Measurements from ENCODE around the gene ACOXL. TPM values are rescaled to one million over a fixed set of nuclear protein-coding genes. Genes with fewer than 3 reads are reported as not detected.

ACOXL gene
- polyA plus RNA-seq, 3 donors = 0.35 TPM; not detected in 2

DNA sequence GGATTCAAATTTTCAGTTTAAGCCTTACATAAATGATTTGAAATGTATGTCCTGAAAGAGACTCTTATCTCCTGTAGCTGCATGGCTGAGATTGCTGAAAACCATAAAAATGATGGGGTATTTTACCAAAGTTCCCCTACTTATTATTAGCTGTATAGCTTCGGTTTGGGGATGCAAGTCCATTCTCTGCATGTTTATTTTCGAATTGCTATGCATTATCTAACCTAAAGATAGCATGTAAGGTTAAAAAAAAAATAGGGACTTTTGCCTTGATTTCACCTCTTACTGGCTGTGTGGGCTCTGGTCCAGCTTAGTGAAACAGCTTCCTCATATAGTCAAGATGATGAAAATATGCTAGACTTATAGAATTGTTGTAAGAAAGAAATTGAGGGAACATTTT is 14.0 kb upstream of the ACOXL start:
- WGBS (ENCODE audit: insufficient coverage) = no CpG with 5 or more reads among the region's 2 CpGs
- peaks cover 1 to 8% (median 5%) of the 10 kb centered on the region in 3 donors for H3K27me3 Mint-ChIP-seq (ENCODE audit: low read depth in 3 of 3)

DNA sequence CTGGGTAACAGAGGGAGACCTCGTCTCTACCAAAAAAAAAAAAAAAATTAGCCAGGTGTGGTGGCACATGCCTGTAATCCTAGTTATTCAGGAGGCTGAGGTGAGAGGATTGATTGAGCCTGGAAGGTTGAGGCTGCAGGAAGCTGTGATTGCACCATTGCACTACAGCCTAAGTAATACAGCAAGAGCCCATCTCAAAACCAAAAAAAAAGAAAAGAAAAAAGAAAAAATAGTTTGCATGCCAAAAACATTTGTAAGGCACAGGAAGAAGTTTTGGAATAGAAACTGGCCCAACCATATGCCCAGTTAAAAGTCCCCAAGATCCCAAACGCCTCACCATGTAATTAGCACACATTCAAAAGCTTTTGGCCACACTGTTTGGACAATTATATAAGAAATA is 13.4 kb upstream of the ACOXL start:
- peaks cover 19% of the 10 kb centered on the region for H3K4me1 Mint-ChIP-seq
- no CpG with 5 or more reads among the region's 2 CpGs for WGBS (ENCODE audit: insufficient coverage)
- no peak overlapping the region for H3K9ac ChIP-seq (ENCODE audit: insufficient read depth, low read length, poor library complexity, severe bottlenecking)
- no peak overlapping the region for H3K4me3 Mint-ChIP-seq
- H3K4me3 ChIP-seq (replicated peaks in 1 of 3; ENCODE audit: low read depth in 2 of 3, low read length in 3 of 3) = no peak overlapping the region
- H3K9me3 ChIP-seq (replicated peaks in 1 of 2; ENCODE audit: control insufficient read depth in 1 of 2, insufficient read depth in 1 of 2, low read length in 2 of 2) = no peaks in the 10 kb centered on the region
- no peaks in the 10 kb centered on the region for H3K36me3 ChIP-seq (replicated peaks in 1 of 2; ENCODE audit: control insufficient read depth in 1 of 2, insufficient read depth in 2 of 2, low read length in 2 of 2)
- H3K27me3 Mint-ChIP-seq (ENCODE audit: low read depth in 3 of 3) = peaks cover 1 to 8% (median 3%) of the 10 kb centered on the region in 3 donors
- H3K79me2 ChIP-seq (ENCODE audit: insufficient read depth, low read length) = no peaks in the 10 kb centered on the region
- no peak overlapping the region for H2AFZ ChIP-seq (ENCODE audit: insufficient read depth, low read depth, low read length, poor library complexity, severe bottlenecking)
- intact Hi-C loops (cut with micrococcal nuclease) = no loop called here
- no peak for DNase-seq
- H3K27me3 ChIP-seq (ENCODE audit: control insufficient read depth in 2 of 2, insufficient read depth in 2 of 2, low read length in 2 of 2) = no peaks in the 10 kb centered on the region
- no peak overlapping the region for H3K4me2 ChIP-seq (replicated peaks; ENCODE audit: extremely low read depth, low read length, poor library complexity, severe bottlenecking)
- no peak overlapping the region for H3K27ac Mint-ChIP-seq
- H3K27ac ChIP-seq (ENCODE audit: low read depth in 1 of 2, low read length in 2 of 2) = no peak overlapping the region
- no peaks in the 10 kb centered on the region for H3K36me3 Mint-ChIP-seq
- no peaks in the 10 kb centered on the region for H4K20me1 ChIP-seq (ENCODE audit: insufficient read depth, low read length)
- peaks cover 11 to 19% of the 10 kb centered on the region in 2 donors for H3K4me1 ChIP-seq (ENCODE audit: control insufficient read depth in 1 of 2, insufficient read depth in 2 of 2, low read length in 2 of 2)
- TF ChIP-seq, protein P1, sequence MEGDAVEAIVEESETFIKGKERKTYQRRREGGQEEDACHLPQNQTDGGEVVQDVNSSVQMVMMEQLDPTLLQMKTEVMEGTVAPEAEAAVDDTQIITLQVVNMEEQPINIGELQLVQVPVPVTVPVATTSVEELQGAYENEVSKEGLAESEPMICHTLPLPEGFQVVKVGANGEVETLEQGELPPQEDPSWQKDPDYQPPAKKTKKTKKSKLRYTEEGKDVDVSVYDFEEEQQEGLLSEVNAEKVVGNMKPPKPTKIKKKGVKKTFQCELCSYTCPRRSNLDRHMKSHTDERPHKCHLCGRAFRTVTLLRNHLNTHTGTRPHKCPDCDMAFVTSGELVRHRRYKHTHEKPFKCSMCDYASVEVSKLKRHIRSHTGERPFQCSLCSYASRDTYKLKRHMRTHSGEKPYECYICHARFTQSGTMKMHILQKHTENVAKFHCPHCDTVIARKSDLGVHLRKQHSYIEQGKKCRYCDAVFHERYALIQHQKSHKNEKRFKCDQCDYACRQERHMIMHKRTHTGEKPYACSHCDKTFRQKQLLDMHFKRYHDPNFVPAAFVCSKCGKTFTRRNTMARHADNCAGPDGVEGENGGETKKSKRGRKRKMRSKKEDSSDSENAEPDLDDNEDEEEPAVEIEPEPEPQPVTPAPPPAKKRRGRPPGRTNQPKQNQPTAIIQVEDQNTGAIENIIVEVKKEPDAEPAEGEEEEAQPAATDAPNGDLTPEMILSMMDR (IDR thresholded peaks at IDR 0.05) = no peak
- H3K9me3 Mint-ChIP-seq = peaks cover 0 to 2% (median 0%) of the 10 kb centered on the region in 7 donors

More for the DNA sequence above, 14.0 kb upstream of the ACOXL start:
- Mint-ChIP-seq H3K36me3 (no peaks in the 10 kb centered on the region), H3K4me1 (peaks cover 20% of the 10 kb centered on the region), H3K4me3 (no peak overlapping the region), H3K27ac (no peak overlapping the region), H3K9me3 (peaks cover 0 to 2% (median 0%) of the 10 kb centered on the region in 7 donors)
- Histone ChIP-seq H3K9me3 (replicated peaks in 1 of 2; ENCODE audit: control insufficient read depth in 1 of 2, insufficient read depth in 1 of 2, low read length in 2 of 2) (no peaks in the 10 kb centered on the region), H4K20me1 (ENCODE audit: insufficient read depth, low read length) (no peaks in the 10 kb centered on the region), H3K27me3 (ENCODE audit: control insufficient read depth in 2 of 2, insufficient read depth in 2 of 2, low read length in 2 of 2) (no peaks in the 10 kb centered on the region), H3K4me2 (replicated peaks; ENCODE audit: extremely low read depth, low read length, poor library complexity, severe bottlenecking) (no peak overlapping the region), H3K36me3 (replicated peaks in 1 of 2; ENCODE audit: control insufficient read depth in 1 of 2, insufficient read depth in 2 of 2, low read length in 2 of 2) (no peaks in the 10 kb centered on the region), H3K79me2 (ENCODE audit: insufficient read depth, low read length) (no peaks in the 10 kb centered on the region), H2AFZ (ENCODE audit: insufficient read depth, low read depth, low read length, poor library complexity, severe bottlenecking) (no peak overlapping the region), H3K9ac (ENCODE audit: insufficient read depth, low read length, poor library complexity, severe bottlenecking) (no peak overlapping the region), H3K4me1 (ENCODE audit: control insufficient read depth in 1 of 2, insufficient read depth in 2 of 2, low read length in 2 of 2) (peaks cover 12 to 22% of the 10 kb centered on the region in 2 donors), H3K4me3 (replicated peaks in 1 of 3; ENCODE audit: low read depth in 2 of 3, low read length in 3 of 3) (no peak overlapping the region), H3K27ac (ENCODE audit: low read depth in 1 of 2, low read length in 2 of 2) (no peak overlapping the region)
- intact Hi-C loops (cut with micrococcal nuclease) = no loop called here
- TF ChIP-seq, protein P1 (IDR thresholded peaks at IDR 0.05) = no peak
- DNase-seq = no peak
